Gastrocnemius medialis (tissue), 4 donors: ENCODE results near the gene NR3C2.

Experiments used
- CTCF ChIP-seq, 5 experiments: fragments of 450-650 bp in 3 of 5; fragments of 200-600 bp in 2 of 5; sonication (generic) in 2 of 5; IDR thresholded peaks in 4 of 5; conservative IDR thresholded peaks in 1 of 5; 1 replicate in 4 of 5; 2 replicates in 1 of 5; pipeline ENCODE4 v1.5.1; 2016 to 2019; ENCODE audit warnings: antibody characterized with exemption in 5 of 5, mild to moderate bottlenecking in 3 of 5, moderate library complexity in 3 of 5
- POLR2A ChIP-seq, 2 donors: fragments of 450-650 bp; IDR thresholded peaks; one replicate each; pipeline ENCODE4 v1.6.1; 2017; ENCODE audit warnings: antibody characterized with exemption in 2 of 2, mild to moderate bottlenecking in 2 of 2, moderate library complexity in 2 of 2

- TF ChIP-seq CTCF (IDR thresholded peaks at IDR 0.05 in 4 of 5, conservative IDR thresholded peaks at IDR 0.05 in 1 of 5) (no peak), POLR2A (IDR thresholded peaks at IDR 0.05) (no peak)
Measured at GRCh38 chr4:148071009-148071408, 371.2 kb downstream of the NR3C2 start.
